Activated T-cell treated with anti-CD3 and anti-CD28 coated beads for 4 hours (primary cell): Measurements from ENCODE around the gene SCN9A.
"Not testable (repeated sequence)": the region's sequence is repeated elsewhere in the genome, so short reads cannot be mapped to it uniquely, and the experiment has no call there.

Experiments used
- DNase-seq: peaks from one replicate; pipeline ENCODE4 v3.0.0-alpha.2; 2020

Gene SCN9A

GRCh38 chr2:166332106-166332505 lies 43.6 kb downstream of the SCN9A start:
- DNase-seq, result no peak

- DNase-seq, result no peak
These were observed 44.3 kb downstream of the SCN9A start for GRCh38 chr2:166331468-166331867.

GRCh38 chr2:166329465-166329864 lies 46.3 kb downstream of the SCN9A start:
- DNase-seq, result no peak

GRCh38 chr2:166328147-166328546 lies 47.6 kb downstream of the SCN9A start:
- no peak for DNase-seq

GRCh38 chr2:166321076-166321475 lies 54.7 kb downstream of the SCN9A start:
- DNase-seq, result no peak

GRCh38 chr2:166314022-166314759 lies 61.6 kb downstream of the SCN9A start:
- no peak for DNase-seq

- not testable (repeated sequence) for DNase-seq
These were observed 62.9 kb downstream of the SCN9A start for GRCh38 chr2:166312863-166313262.

- DNase-seq, result no peak
These were observed 68.4 kb downstream of the SCN9A start for GRCh38 chr2:166307326-166307725.

GRCh38 chr2:166304656-166305055 lies 71.1 kb downstream of the SCN9A start:
- DNase-seq, result no peak

- no peak for DNase-seq
These were observed 73.7 kb downstream of the SCN9A start for GRCh38 chr2:166302036-166302435.

GRCh38 chr2:166297951-166298350 lies 77.8 kb downstream of the SCN9A start:
- no peak for DNase-seq

- DNase-seq, result no peak
These were observed 81.8 kb downstream of the SCN9A start for GRCh38 chr2:166293984-166294383.

GRCh38 chr2:166285215-166285614 lies 90.5 kb downstream of the SCN9A start:
- no peak for DNase-seq

GRCh38 chr2:166284359-166284758 lies 91.4 kb downstream of the SCN9A start:
- no peak for DNase-seq

- DNase-seq, result no peak
These were observed 93.6 kb downstream of the SCN9A start for GRCh38 chr2:166282154-166282553.

- DNase-seq, result no peak
These were observed 96.9 kb downstream of the SCN9A start for GRCh38 chr2:166278856-166279255.

- DNase-seq, result no peak
These were observed 105.4 kb downstream of the SCN9A start for GRCh38 chr2:166270376-166270775.

GRCh38 chr2:166269322-166269721 lies 106.4 kb downstream of the SCN9A start:
- no peak for DNase-seq

- no peak for DNase-seq
These were observed 117.9 kb downstream of the SCN9A start for GRCh38 chr2:166257859-166258258.

GRCh38 chr2:166256896-166257295 lies 118.8 kb downstream of the SCN9A start:
- DNase-seq, result no peak

- no peak for DNase-seq
These were observed 126.4 kb downstream of the SCN9A start for GRCh38 chr2:166249318-166249717.

GRCh38 chr2:166246901-166247300 lies 128.8 kb downstream of the SCN9A start:
- DNase-seq, result no peak

- no peak for DNase-seq
These were observed 133.4 kb downstream of the SCN9A start for GRCh38 chr2:166242309-166242708.

- DNase-seq, result no peak
These were observed 135.1 kb downstream of the SCN9A start for GRCh38 chr2:166240387-166241313.
